Adrenal gland (tissue), 5 donors: Measurements from ENCODE around the gene ADAMTS17.

ENCODE experiments used
- POLR2A ChIP-seq, 2 donors: fragments of 450-650 bp; IDR thresholded peaks; one replicate each; pipeline ENCODE4 v1.6.1; 2017; ENCODE audit warnings: antibody characterized with exemption in 2 of 2, mild to moderate bottlenecking in 2 of 2, moderate library complexity in 1 of 2
- TF ChIP-seq, protein P1 (sequence below), 6 experiments: fragments of 450-650 bp in 4 of 6; fragments of 200-600 bp in 2 of 6; sonication (generic) in 1 of 6; IDR thresholded peaks; 1 replicate in 5 of 6; 2 replicates in 1 of 6; pipeline versions ENCODE4 v1.5.1 to v1.8.0; 2016 to 2021; ENCODE audit warnings: antibody characterized with exemption in 6 of 6, mild to moderate bottlenecking in 2 of 6, moderate library complexity in 1 of 6
- donor health status: DM: no; HTN: no; CAD: no.

DNA sequence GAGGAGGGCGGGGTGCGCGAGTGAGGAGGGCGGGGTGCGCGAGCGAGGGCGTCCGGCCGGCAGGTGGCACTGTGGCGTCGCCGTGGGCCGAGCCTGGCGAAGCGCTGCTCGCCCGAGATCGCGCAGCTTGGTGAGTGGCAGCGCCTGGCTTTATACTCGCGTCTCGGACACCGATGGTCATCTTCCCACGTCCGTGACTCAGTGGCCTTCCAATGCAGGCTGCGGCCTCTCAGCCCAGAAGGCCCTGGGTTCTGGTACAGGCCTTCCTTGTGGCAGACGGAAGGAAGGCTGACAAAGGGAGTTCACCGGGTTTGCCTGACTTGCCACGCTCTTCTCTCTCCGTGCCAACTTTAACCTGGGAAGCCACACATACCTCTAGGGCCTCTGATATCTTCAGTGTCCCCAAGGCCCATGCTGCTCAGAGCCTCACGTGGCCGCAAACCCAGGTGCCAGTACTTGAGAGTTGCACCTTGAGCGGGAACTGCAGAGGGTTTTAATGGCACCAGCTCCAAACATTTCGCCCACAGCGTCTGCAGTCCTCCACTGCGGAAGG, 413.3 kb downstream of the ADAMTS17 start:
- no peak for TF ChIP-seq POLR2A (IDR thresholded peaks at IDR 0.05)
- TF ChIP-seq, protein P1, sequence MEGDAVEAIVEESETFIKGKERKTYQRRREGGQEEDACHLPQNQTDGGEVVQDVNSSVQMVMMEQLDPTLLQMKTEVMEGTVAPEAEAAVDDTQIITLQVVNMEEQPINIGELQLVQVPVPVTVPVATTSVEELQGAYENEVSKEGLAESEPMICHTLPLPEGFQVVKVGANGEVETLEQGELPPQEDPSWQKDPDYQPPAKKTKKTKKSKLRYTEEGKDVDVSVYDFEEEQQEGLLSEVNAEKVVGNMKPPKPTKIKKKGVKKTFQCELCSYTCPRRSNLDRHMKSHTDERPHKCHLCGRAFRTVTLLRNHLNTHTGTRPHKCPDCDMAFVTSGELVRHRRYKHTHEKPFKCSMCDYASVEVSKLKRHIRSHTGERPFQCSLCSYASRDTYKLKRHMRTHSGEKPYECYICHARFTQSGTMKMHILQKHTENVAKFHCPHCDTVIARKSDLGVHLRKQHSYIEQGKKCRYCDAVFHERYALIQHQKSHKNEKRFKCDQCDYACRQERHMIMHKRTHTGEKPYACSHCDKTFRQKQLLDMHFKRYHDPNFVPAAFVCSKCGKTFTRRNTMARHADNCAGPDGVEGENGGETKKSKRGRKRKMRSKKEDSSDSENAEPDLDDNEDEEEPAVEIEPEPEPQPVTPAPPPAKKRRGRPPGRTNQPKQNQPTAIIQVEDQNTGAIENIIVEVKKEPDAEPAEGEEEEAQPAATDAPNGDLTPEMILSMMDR (IDR thresholded peaks at IDR 0.05) = peak; percentile 46 to 80 (median 60)
